Natural killer cell (primary cell): ENCODE data around the gene RUNX3. TPM values are rescaled to one million over a fixed set of nuclear protein-coding genes. Genes with fewer than 3 reads are reported as not detected.

Experiments
- ATAC-seq, 3 donors: fragments of 150-1000 bp in 2 of 3; fragments of 200-7000 bp in 1 of 3; cut with Tn5 transposase; 1 replicate in 1 of 3; 2 replicates in 2 of 3; pipeline ENCODE4 v1.10.0; 2021; ENCODE audit warnings: mild to moderate bottlenecking in 2 of 3, moderate library complexity in 2 of 3
- DNase-seq, 2 donors: peaks; one replicate each; pipeline versions ENCODE4 v3.0.0 to v3.0.0-alpha.2; 2013 to 2021; ENCODE audit warnings: mixed read lengths in 1 of 2
- H3K27ac ChIP-seq: one replicate; pipeline ENCODE4 v1.5.1; 2013; ENCODE audit warnings: mild to moderate bottlenecking, low read length
- H3K27me3 ChIP-seq: one replicate; pipeline ENCODE4 v1.6.1; 2013; ENCODE audit warnings: low read length; ENCODE audit not compliant: control insufficient read depth, insufficient read depth
- H3K36me3 ChIP-seq: one replicate; pipeline ENCODE4 v1.6.1; 2013; ENCODE audit warnings: low read length; ENCODE audit not compliant: control insufficient read depth, insufficient read depth
- H3K4me1 ChIP-seq: one replicate; pipeline ENCODE4 v1.6.1; 2013; ENCODE audit warnings: low read length; ENCODE audit not compliant: control insufficient read depth, insufficient read depth
- H3K4me3 ChIP-seq: one replicate; pipeline ENCODE4 v1.5.1; 2013; ENCODE audit warnings: low read length
- H3K9me3 ChIP-seq: one replicate; pipeline ENCODE4 v1.6.1; 2013; ENCODE audit warnings: low read length; ENCODE audit not compliant: control insufficient read depth, insufficient read depth
- H3K27ac Mint-ChIP-seq, 2 donors: one replicate each; pipeline ENCODE4 v1.8.0; 2022; ENCODE audit warnings: mild to moderate bottlenecking in 2 of 2, mixed read lengths in 2 of 2, moderate library complexity in 1 of 2
- H3K27me3 Mint-ChIP-seq, 2 donors: one replicate each; pipeline ENCODE4 v1.8.0; 2022; ENCODE audit warnings: low read depth in 2 of 2, mixed read lengths in 2 of 2
- H3K36me3 Mint-ChIP-seq: one replicate; pipeline ENCODE4 v1.8.0; 2022; ENCODE audit warnings: mixed read lengths
- H3K4me1 Mint-ChIP-seq, 2 donors: one replicate each; pipeline ENCODE4 v1.8.0; 2022; ENCODE audit warnings: mixed read lengths in 2 of 2
- H3K4me3 Mint-ChIP-seq: one replicate; pipeline ENCODE4 v1.8.0; 2022; ENCODE audit warnings: mild to moderate bottlenecking, moderate library complexity, mixed read lengths
- H3K9me3 Mint-ChIP-seq, 2 donors: one replicate each; pipeline ENCODE4 v1.8.0; 2022; ENCODE audit warnings: mixed read lengths in 2 of 2
- WGBS: methylation state at CpG from one replicate; pipeline ENCODE4 v1.1.7; 2013; ENCODE audit warnings: missing lambda C conversion rate; ENCODE audit not compliant: insufficient coverage; 5-methylcytosine and 5-hydroxymethylcytosine counted together
- intact Hi-C: fragments of 100-400 bp; cut with micrococcal nuclease; formaldehyde crosslinking; loops from one replicate; pipeline ENCODE4 v1.14.2; 2022
- total RNA-seq, 4 donors: library from RNA; stranded (reverse); fragments of 120-200 nt in 1 of 4; gene quantifications; one replicate each; pipeline versions ENCODE4 v1.2.3 to v1.2.4, GENCODE V29; 2013 to 2022
- TF ChIP-seq, protein P1 (sequence below): fragments of 200-600 bp; IDR thresholded peaks from one replicate; pipeline ENCODE4 v1.8.0; 2022; ENCODE audit warnings: antibody characterized with exemption

The RUNX3 gene
- total RNA-seq, 3 donors from 2014 or later (not counting 1 experiment from before 2014, with no cell fraction given): 537 to 630 (median 601) TPM

DNA sequence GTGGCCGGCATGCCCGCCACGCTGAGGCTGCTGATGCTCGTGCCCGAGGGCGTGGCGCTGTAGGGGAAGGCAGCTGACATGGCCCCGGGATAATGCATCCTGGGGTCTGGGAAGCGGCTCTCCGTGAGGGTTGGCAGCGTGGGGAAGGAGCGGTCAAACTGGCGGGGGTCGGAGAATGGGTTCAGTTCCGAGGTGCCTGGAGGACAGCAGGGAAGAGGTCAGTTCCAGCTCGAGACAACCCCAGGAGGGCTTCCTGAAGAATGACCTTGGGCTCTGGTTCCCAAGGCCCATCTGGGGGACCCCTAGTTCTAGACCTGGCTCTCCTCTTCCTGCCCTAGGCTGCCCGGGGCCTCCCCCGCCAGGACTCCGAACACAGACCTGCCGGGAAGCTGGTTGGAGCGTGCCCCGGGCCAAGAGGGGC lies 27.6 kb downstream of the RUNX3 start:
- Mint-ChIP-seq H3K4me1 (peaks cover 55 to 87% of the 10 kb centered on the region in 2 donors), H3K9me3 (no peaks in the 10 kb centered on the region), H3K27me3 (no peaks in the 10 kb centered on the region), H3K4me3 (peak overlapping the region; percentile 45), H3K36me3 (peaks cover 2% of the 10 kb centered on the region), H3K27ac (peak overlapping the region; percentile 91 to 99)
- H3K27ac ChIP-seq: peak overlapping the region; percentile 50
- no peaks in the 10 kb centered on the region for H3K9me3 ChIP-seq
- ATAC-seq: no peak
- H3K4me1 ChIP-seq: peaks cover 99% of the 10 kb centered on the region
- H3K36me3 ChIP-seq: peaks cover 74% of the 10 kb centered on the region
- peak; percentile 15 for DNase-seq
- intact Hi-C loops: no loop called here
- 92% methylated on average over 22 of the region's 22 CpGs for WGBS
- TF ChIP-seq, protein P1, sequence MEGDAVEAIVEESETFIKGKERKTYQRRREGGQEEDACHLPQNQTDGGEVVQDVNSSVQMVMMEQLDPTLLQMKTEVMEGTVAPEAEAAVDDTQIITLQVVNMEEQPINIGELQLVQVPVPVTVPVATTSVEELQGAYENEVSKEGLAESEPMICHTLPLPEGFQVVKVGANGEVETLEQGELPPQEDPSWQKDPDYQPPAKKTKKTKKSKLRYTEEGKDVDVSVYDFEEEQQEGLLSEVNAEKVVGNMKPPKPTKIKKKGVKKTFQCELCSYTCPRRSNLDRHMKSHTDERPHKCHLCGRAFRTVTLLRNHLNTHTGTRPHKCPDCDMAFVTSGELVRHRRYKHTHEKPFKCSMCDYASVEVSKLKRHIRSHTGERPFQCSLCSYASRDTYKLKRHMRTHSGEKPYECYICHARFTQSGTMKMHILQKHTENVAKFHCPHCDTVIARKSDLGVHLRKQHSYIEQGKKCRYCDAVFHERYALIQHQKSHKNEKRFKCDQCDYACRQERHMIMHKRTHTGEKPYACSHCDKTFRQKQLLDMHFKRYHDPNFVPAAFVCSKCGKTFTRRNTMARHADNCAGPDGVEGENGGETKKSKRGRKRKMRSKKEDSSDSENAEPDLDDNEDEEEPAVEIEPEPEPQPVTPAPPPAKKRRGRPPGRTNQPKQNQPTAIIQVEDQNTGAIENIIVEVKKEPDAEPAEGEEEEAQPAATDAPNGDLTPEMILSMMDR: no peak
- no peaks in the 10 kb centered on the region for H3K27me3 ChIP-seq
- H3K4me3 ChIP-seq: no peak overlapping the region

DNA sequence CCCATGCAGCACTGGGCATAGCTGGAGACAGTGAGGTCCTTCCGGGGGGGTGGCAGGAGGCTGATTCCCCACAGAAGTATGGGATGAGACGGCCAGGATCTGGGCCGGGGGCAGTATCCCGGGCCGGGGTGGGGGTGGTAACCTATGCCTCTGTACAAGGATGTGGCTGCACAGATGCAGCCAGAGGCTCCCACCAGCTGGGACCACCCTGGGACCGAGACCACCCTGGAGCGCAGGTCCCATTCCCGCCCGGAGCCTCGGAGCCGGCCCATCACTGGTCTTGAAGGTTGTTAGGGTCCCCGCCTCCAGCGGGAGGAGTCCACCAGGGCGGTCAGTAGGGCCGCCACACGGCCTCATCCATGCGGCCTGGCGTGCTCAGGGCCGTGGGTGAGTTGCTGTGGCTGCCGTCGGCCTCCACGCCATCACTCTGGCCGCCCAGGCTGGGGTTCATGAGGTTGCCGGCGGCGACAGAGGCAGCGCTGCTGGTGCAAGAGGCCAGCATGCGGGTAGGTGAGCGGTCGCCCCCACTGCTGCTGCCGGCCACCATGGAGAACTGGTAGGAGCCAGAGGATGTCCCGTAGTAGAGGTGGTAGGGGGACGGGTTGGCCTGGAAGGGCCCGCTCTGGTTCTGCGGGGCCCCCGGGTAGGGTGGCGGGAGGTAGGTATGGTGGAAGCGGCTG lies 28.1 kb downstream of the RUNX3 start:
- TF ChIP-seq, protein P1: no peak
- DNase-seq: peak; percentile 17 to 22

DNA sequence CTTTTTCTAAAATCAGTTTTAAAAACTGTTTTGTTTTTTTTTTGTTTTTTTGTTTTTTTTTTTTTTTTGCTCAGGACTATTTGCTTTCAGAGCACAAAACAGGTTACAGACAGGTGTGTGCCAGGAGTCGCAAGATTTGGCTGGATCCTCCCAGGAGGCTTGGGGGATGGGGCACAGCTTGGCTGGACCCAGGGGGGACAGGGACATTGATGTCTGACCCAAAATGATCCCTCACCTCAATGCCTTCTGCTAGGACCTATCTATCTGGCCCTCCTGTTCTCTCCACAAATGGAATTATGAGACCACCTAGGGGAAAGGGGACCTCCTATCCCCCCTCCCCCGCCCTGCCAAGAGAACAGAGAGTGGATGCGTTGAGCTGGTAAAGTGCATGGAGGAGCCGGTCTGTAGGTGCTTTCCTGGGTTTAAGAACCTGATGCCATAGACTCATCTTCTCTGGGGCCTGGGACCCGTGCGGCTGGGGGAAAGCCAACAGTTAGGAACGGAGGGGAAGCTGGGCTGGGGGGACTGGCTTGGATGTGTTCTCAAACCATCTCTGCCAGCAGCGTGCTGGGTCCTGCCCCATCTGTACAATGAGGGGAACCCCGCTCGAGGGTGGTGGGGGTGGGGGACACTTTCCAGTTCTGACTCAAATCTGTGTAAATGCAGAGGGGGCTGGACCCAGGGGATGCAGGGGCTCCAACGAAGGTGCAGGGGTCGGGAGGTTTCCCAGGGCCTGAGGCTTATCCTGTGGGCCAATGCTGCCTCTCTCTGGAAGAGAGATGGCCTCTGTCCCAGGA lies 28.9 kb downstream of the RUNX3 start:
- intact Hi-C loops: no loop called here
- Mint-ChIP-seq H3K9me3 (no peaks in the 10 kb centered on the region), H3K27me3 (no peaks in the 10 kb centered on the region), H3K36me3 (no peaks in the 10 kb centered on the region), H3K4me1 (peaks cover 53 to 87% of the 10 kb centered on the region in 2 donors), H3K27ac (peak overlapping the region; percentile 91 to 99), H3K4me3 (peak overlapping the region; percentile 35)
- H3K4me3 ChIP-seq: no peak overlapping the region
- H3K36me3 ChIP-seq: peaks cover 61% of the 10 kb centered on the region
- TF ChIP-seq, protein P1: no peak
- H3K4me1 ChIP-seq: peaks cover 99% of the 10 kb centered on the region
- no peaks in the 10 kb centered on the region for H3K9me3 ChIP-seq
- ATAC-seq: peak in 1 of 3 donors; percentile 11
- no peaks in the 10 kb centered on the region for H3K27me3 ChIP-seq
- peak; percentile 16 to 38 for DNase-seq
- WGBS: 73% methylated on average over 11 of the region's 12 CpGs
- H3K27ac ChIP-seq: peak overlapping the region; percentile 36

More for the DNA sequence above, 28.1 kb downstream of the RUNX3 start:
- H3K36me3 Mint-ChIP-seq: no peaks in the 10 kb centered on the region
- H3K27ac Mint-ChIP-seq: peak overlapping the region; percentile 91 to 99
- no peaks in the 10 kb centered on the region for H3K9me3 Mint-ChIP-seq
- Histone ChIP-seq H3K27me3 (no peaks in the 10 kb centered on the region), H3K36me3 (peaks cover 68% of the 10 kb centered on the region), H3K27ac (peak overlapping the region; percentile 36), H3K4me3 (no peak overlapping the region), H3K4me1 (peaks cover 99% of the 10 kb centered on the region), H3K9me3 (no peaks in the 10 kb centered on the region)
- H3K27me3 Mint-ChIP-seq: no peaks in the 10 kb centered on the region
- no peak for ATAC-seq
- intact Hi-C loops: no loop called here
- 92% methylated on average over 38 of the region's 38 CpGs for WGBS
- H3K4me1 Mint-ChIP-seq: peaks cover 53 to 86% of the 10 kb centered on the region in 2 donors
- peak overlapping the region; percentile 45 for H3K4me3 Mint-ChIP-seq
